ENCODE results near the gene GUCD1.

The GUCD1 gene

GRCh38 chr22:24565077-24565476, 10.1 kb upstream of the GUCD1 start:
- no peak overlapping the region for H4K8ac ChIP-seq (ENCODE audit: low read depth, low read length)
- H3K36me3 ChIP-seq (ENCODE audit: control insufficient read depth, insufficient read depth, low read length): peaks cover 18% of the 10 kb centered on the region
- H4K5ac ChIP-seq (ENCODE audit: low read length): no peak overlapping the region
- H3K9ac ChIP-seq (ENCODE audit: low read length): no peak overlapping the region
- H3K79me2 ChIP-seq (ENCODE audit: control insufficient read depth, insufficient read depth, low read length): peaks cover 65% of the 10 kb centered on the region
- H3K27ac ChIP-seq (ENCODE audit: low read depth, low read length): no peak overlapping the region
- no peaks in the 10 kb centered on the region for H3K27me3 ChIP-seq (ENCODE audit: insufficient read depth, low read length, poor library complexity)
- no peaks in the 10 kb centered on the region for H3K4me1 ChIP-seq (ENCODE audit: control insufficient read depth, low read depth, low read length)
- no peak overlapping the region for H2BK5ac ChIP-seq (ENCODE audit: low read length)
- no peak overlapping the region for H3K4me2 ChIP-seq (ENCODE audit: low read length)
- H3K4me3 ChIP-seq (ENCODE audit: low read length): no peak overlapping the region
- H3K23ac ChIP-seq (ENCODE audit: low read length): no peak overlapping the region
- no CpG with 5 or more reads among the region's 2 CpGs for WGBS (ENCODE audit: extremely low coverage, insufficient coverage, low lambda C conversion rate)
- no peak overlapping the region for H2BK15ac ChIP-seq (replicated peaks; ENCODE audit: low read depth)
- no peak overlapping the region for H2BK120ac ChIP-seq (ENCODE audit: low read depth, low read length)
- no peak overlapping the region for H3K18ac ChIP-seq (ENCODE audit: low read length)
- no peak overlapping the region for H3K56ac ChIP-seq (ENCODE audit: low read length)
- peaks cover 24% of the 10 kb centered on the region for H3K79me1 ChIP-seq (ENCODE audit: low read length)
- DNase-seq: no peak
- H3K4ac ChIP-seq (ENCODE audit: low read depth, low read length): no peak overlapping the region
- H2AK5ac ChIP-seq (ENCODE audit: low read length): no peak overlapping the region

GRCh38 chr22:24564376-24565058, 9.6 kb upstream of the GUCD1 start:
- H3K4me3 ChIP-seq (ENCODE audit: low read length): no peak overlapping the region
- H3K56ac ChIP-seq (ENCODE audit: low read length): no peak overlapping the region
- H2BK120ac ChIP-seq (ENCODE audit: low read depth, low read length): no peak overlapping the region
- no CpG with 5 or more reads among the region's 2 CpGs for WGBS (ENCODE audit: extremely low coverage, insufficient coverage, low lambda C conversion rate)
- no peaks in the 10 kb centered on the region for H3K4me1 ChIP-seq (ENCODE audit: control insufficient read depth, low read depth, low read length)
- no peak overlapping the region for H2BK5ac ChIP-seq (ENCODE audit: low read length)
- no peak overlapping the region for H3K23ac ChIP-seq (ENCODE audit: low read length)
- peaks cover 26% of the 10 kb centered on the region for H3K79me1 ChIP-seq (ENCODE audit: low read length)
- DNase-seq: no peak
- H4K8ac ChIP-seq (ENCODE audit: low read depth, low read length): no peak overlapping the region
- H3K27me3 ChIP-seq (ENCODE audit: insufficient read depth, low read length, poor library complexity): no peaks in the 10 kb centered on the region
- H3K36me3 ChIP-seq (ENCODE audit: control insufficient read depth, insufficient read depth, low read length): peaks cover 18% of the 10 kb centered on the region
- H3K18ac ChIP-seq (ENCODE audit: low read length): no peak overlapping the region
- H3K27ac ChIP-seq (ENCODE audit: low read depth, low read length): no peak overlapping the region
- H3K4me2 ChIP-seq (ENCODE audit: low read length): no peak overlapping the region
- no peak overlapping the region for H2BK15ac ChIP-seq (replicated peaks; ENCODE audit: low read depth)
- no peak overlapping the region for H2AK5ac ChIP-seq (ENCODE audit: low read length)
- no peak overlapping the region for H3K4ac ChIP-seq (ENCODE audit: low read depth, low read length)
- H3K9ac ChIP-seq (ENCODE audit: low read length): no peak overlapping the region
- H4K5ac ChIP-seq (ENCODE audit: low read length): no peak overlapping the region
- peaks cover 68% of the 10 kb centered on the region for H3K79me2 ChIP-seq (ENCODE audit: control insufficient read depth, insufficient read depth, low read length)

GRCh38 chr22:24563246-24563645, 8.3 kb upstream of the GUCD1 start:
- Histone ChIP-seq H3K18ac (ENCODE audit: low read length) (no peak overlapping the region), H3K4me2 (ENCODE audit: low read length) (no peak overlapping the region), H3K27ac (ENCODE audit: low read depth, low read length) (no peak overlapping the region), H3K23ac (ENCODE audit: low read length) (no peak overlapping the region), H3K79me2 (ENCODE audit: control insufficient read depth, insufficient read depth, low read length) (peaks cover 81% of the 10 kb centered on the region), H2BK15ac (replicated peaks; ENCODE audit: low read depth) (no peak overlapping the region), H3K79me1 (ENCODE audit: low read length) (peaks cover 30% of the 10 kb centered on the region), H3K56ac (ENCODE audit: low read length) (no peak overlapping the region), H4K5ac (ENCODE audit: low read length) (no peak overlapping the region), H3K4me1 (ENCODE audit: control insufficient read depth, low read depth, low read length) (no peaks in the 10 kb centered on the region), H3K9ac (ENCODE audit: low read length) (no peak overlapping the region), H3K4me3 (ENCODE audit: low read length) (no peak overlapping the region), H2BK5ac (ENCODE audit: low read length) (no peak overlapping the region), H2AK5ac (ENCODE audit: low read length) (no peak overlapping the region), H3K4ac (ENCODE audit: low read depth, low read length) (no peak overlapping the region), H3K27me3 (ENCODE audit: insufficient read depth, low read length, poor library complexity) (no peaks in the 10 kb centered on the region), H2BK120ac (ENCODE audit: low read depth, low read length) (no peak overlapping the region), H4K8ac (ENCODE audit: low read depth, low read length) (no peak overlapping the region), H3K36me3 (ENCODE audit: control insufficient read depth, insufficient read depth, low read length) (peaks cover 24% of the 10 kb centered on the region)
- whole genome bisulfite sequencing (ENCODE audit: extremely low coverage, insufficient coverage, low lambda C conversion rate): no CpG with 5 or more reads among the region's 2 CpGs
- DNase-seq: no peak

- Histone ChIP-seq H3K79me2 (ENCODE audit: control insufficient read depth, insufficient read depth, low read length) (peaks cover 80% of the 10 kb centered on the region), H3K23ac (ENCODE audit: low read length) (no peak overlapping the region), H3K4me2 (ENCODE audit: low read length) (no peak overlapping the region), H2BK5ac (ENCODE audit: low read length) (no peak overlapping the region), H4K5ac (ENCODE audit: low read length) (no peak overlapping the region), H2BK15ac (replicated peaks; ENCODE audit: low read depth) (no peak overlapping the region), H3K4me3 (ENCODE audit: low read length) (no peak overlapping the region), H3K79me1 (ENCODE audit: low read length) (peaks cover 25% of the 10 kb centered on the region), H3K9ac (ENCODE audit: low read length) (no peak overlapping the region), H3K18ac (ENCODE audit: low read length) (no peak overlapping the region), H3K4me1 (ENCODE audit: control insufficient read depth, low read depth, low read length) (peaks cover 9% of the 10 kb centered on the region), H3K36me3 (ENCODE audit: control insufficient read depth, insufficient read depth, low read length) (peaks cover 20% of the 10 kb centered on the region), H3K27me3 (ENCODE audit: insufficient read depth, low read length, poor library complexity) (no peaks in the 10 kb centered on the region), H2AK5ac (ENCODE audit: low read length) (no peak overlapping the region), H3K4ac (ENCODE audit: low read depth, low read length) (no peak overlapping the region), H2BK120ac (ENCODE audit: low read depth, low read length) (no peak overlapping the region), H3K56ac (ENCODE audit: low read length) (no peak overlapping the region), H4K8ac (ENCODE audit: low read depth, low read length) (no peak overlapping the region), H3K27ac (ENCODE audit: low read depth, low read length) (no peak overlapping the region)
- no CpG with 5 or more reads among the region's 4 CpGs for WGBS (ENCODE audit: extremely low coverage, insufficient coverage, low lambda C conversion rate)
- DNase-seq: no peak
Measured at GRCh38 chr22:24559471-24559870, 4.5 kb upstream of the GUCD1 start.

- WGBS (ENCODE audit: extremely low coverage, insufficient coverage, low lambda C conversion rate): no CpG with 5 or more reads among the region's 59 CpGs
- H3K36me3 ChIP-seq (ENCODE audit: control insufficient read depth, insufficient read depth, low read length): peaks cover 17% of the 10 kb centered on the region
Measured at GRCh38 chr22:24555165-24556039, 464 bp upstream of the GUCD1 start, which contains the start of gene SNRPD3. SNRPD3 (plus strand) TSS chr22:24555999; CDS start chr22:24557675, 1,676 bp downstream.

More at GRCh38 chr22:24555165-24556039, 464 bp upstream of the GUCD1 start, which contains the start of gene SNRPD3:
- H4K8ac ChIP-seq (ENCODE audit: low read depth, low read length): peak within 1 kb of the TSS; percentile 42
- H3K27me3 ChIP-seq (ENCODE audit: insufficient read depth, low read length, poor library complexity): no peaks in the 10 kb centered on the region
- H3K56ac ChIP-seq (ENCODE audit: low read length): peak within 1 kb of the TSS; percentile 100
- H3K4me3 ChIP-seq (ENCODE audit: low read length): peak within 1 kb of the TSS; percentile 99
- peaks cover 74% of the 10 kb centered on the region for H3K79me2 ChIP-seq (ENCODE audit: control insufficient read depth, insufficient read depth, low read length)
- no peak within 1 kb of the TSS for H2BK120ac ChIP-seq (ENCODE audit: low read depth, low read length)
- H3K4me2 ChIP-seq (ENCODE audit: low read length): peak within 1 kb of the TSS; percentile 96
- H4K5ac ChIP-seq (ENCODE audit: low read length): peak within 1 kb of the TSS; percentile 26
- H3K18ac ChIP-seq (ENCODE audit: low read length): peak within 1 kb of the TSS; percentile 65
- peak within 1 kb of the TSS; percentile 100 for H3K9ac ChIP-seq (ENCODE audit: low read length)
- H3K4me1 ChIP-seq (ENCODE audit: control insufficient read depth, low read depth, low read length): peaks cover 13% of the 10 kb centered on the region
- peak; percentile 99 for DNase-seq
- peak within 1 kb of the TSS; percentile 97 for H2BK5ac ChIP-seq (ENCODE audit: low read length)
- peak within 1 kb of the TSS; percentile 92 for H3K23ac ChIP-seq (ENCODE audit: low read length)
- H3K4ac ChIP-seq (ENCODE audit: low read depth, low read length): peak within 1 kb of the TSS; percentile 96
- peaks cover 44% of the 10 kb centered on the region for H3K79me1 ChIP-seq (ENCODE audit: low read length)
- H3K27ac ChIP-seq (ENCODE audit: low read depth, low read length): peak within 1 kb of the TSS; percentile 92
- no peak within 1 kb of the TSS for H2BK15ac ChIP-seq (replicated peaks; ENCODE audit: low read depth)
- H2AK5ac ChIP-seq (ENCODE audit: low read length): peak within 1 kb of the TSS; percentile 72

All from mesendoderm (in vitro differentiated cells).